Gastroesophageal sphincter (tissue), 4 donors: Measurements from ENCODE around the gene DIRAS1. TPM values are rescaled to one million over a fixed set of nuclear protein-coding genes. Genes with fewer than 3 reads are reported as not detected.

Experiments
- ATAC-seq: fragments of 150-250 bp; one replicate; pipeline ENCODE4 v1.9.1; 2016; ENCODE audit warnings: mild to moderate bottlenecking, moderate library complexity
- H3K27ac ChIP-seq, 4 donors: fragments of 200-600 bp; sonication (generic) in 3 of 4; 1 replicate in 3 of 4; 2 replicates in 1 of 4; pipeline ENCODE4 v1.5.1; 2016 to 2019
- H3K27me3 ChIP-seq: fragments of 200-600 bp; sonication (generic); one replicate; pipeline ENCODE4 v1.5.1; 2019
- H3K36me3 ChIP-seq, 2 donors: fragments of 200-600 bp; sonication (generic); one replicate each; pipeline ENCODE4 v1.5.1; 2019; ENCODE audit warnings: control low read depth in 1 of 2
- H3K4me1 ChIP-seq, 3 donors: fragments of 200-600 bp; sonication (generic); 1 replicate in 2 of 3; 2 replicates in 1 of 3; pipeline ENCODE4 v1.5.1; 2016 to 2019; ENCODE audit warnings: control low read depth in 2 of 3
- H3K4me3 ChIP-seq, 2 donors: fragments of 200-600 bp; sonication (generic); one replicate each; pipeline ENCODE4 v1.5.1; 2019; ENCODE audit warnings: mild to moderate bottlenecking in 1 of 2, moderate library complexity in 1 of 2
- H3K9me3 ChIP-seq, 3 donors: fragments of 200-600 bp; sonication (generic); one replicate each; pipeline ENCODE4 v1.5.1; 2017 to 2019; ENCODE audit warnings: control low read depth in 2 of 3
- EP300 ChIP-seq: sonication (generic); formaldehyde crosslinking; IDR thresholded peaks from one replicate; pipeline ENCODE4 v1.6.1; 2017; ENCODE audit warnings: antibody characterized with exemption, mild to moderate bottlenecking
- POLR2A ChIP-seq, 2 donors: fragments of 450-650 bp; IDR thresholded peaks; one replicate each; pipeline ENCODE4 v1.6.1; 2017; ENCODE audit warnings: antibody characterized with exemption in 2 of 2, mild to moderate bottlenecking in 2 of 2, moderate library complexity in 1 of 2
- POLR2AphosphoS5 ChIP-seq: sonication (generic); formaldehyde crosslinking; IDR thresholded peaks from one replicate; pipeline ENCODE4 v1.6.1; 2017; ENCODE audit warnings: antibody characterized with exemption
- WGBS, 2 donors: methylation state at CpG; one replicate each; pipeline ENCODE4 v1.1.5; 2018; ENCODE audit warnings: low coverage in 1 of 2; 5-methylcytosine and 5-hydroxymethylcytosine counted together
- total RNA-seq, 4 donors: library from RNA; depleted of rRNA; stranded (reverse); fragments of >200 nt; gene quantifications; one replicate each; pipeline ENCODE4 v1.1.0, GENCODE V29; 2016
- TF ChIP-seq, protein P1 (sequence below), 4 experiments: fragments of 200-600 bp in 2 of 4; fragments of 450-650 bp in 2 of 4; sonication (generic) in 1 of 4; IDR thresholded peaks; one replicate each; pipeline ENCODE4 v1.5.1; 2017 to 2019; ENCODE audit warnings: antibody characterized with exemption in 4 of 4, mild to moderate bottlenecking in 2 of 4, moderate library complexity in 2 of 4

The DIRAS1 gene
- total RNA-seq, 4 donors from 2014 or later, result 4.7 to 25.8 (median 11.7) TPM

- 84 to 87% methylated on average over 10 to 11 of the region's 17 CpGs for WGBS, 2 donors
- peaks cover 0 to 100% of the 10 kb centered on the region in 2 donors for H3K36me3 ChIP-seq
- no peaks in the 10 kb centered on the region for H3K4me1 ChIP-seq
- no peaks in the 10 kb centered on the region for H3K27me3 ChIP-seq
- H3K27ac ChIP-seq, result no peak overlapping the region
- TF ChIP-seq EP300, result no peak
- no peak for TF ChIP-seq POLR2AphosphoS5
- no peak for TF ChIP-seq POLR2A (IDR thresholded peaks at IDR 0.05)
- TF ChIP-seq, protein P1, sequence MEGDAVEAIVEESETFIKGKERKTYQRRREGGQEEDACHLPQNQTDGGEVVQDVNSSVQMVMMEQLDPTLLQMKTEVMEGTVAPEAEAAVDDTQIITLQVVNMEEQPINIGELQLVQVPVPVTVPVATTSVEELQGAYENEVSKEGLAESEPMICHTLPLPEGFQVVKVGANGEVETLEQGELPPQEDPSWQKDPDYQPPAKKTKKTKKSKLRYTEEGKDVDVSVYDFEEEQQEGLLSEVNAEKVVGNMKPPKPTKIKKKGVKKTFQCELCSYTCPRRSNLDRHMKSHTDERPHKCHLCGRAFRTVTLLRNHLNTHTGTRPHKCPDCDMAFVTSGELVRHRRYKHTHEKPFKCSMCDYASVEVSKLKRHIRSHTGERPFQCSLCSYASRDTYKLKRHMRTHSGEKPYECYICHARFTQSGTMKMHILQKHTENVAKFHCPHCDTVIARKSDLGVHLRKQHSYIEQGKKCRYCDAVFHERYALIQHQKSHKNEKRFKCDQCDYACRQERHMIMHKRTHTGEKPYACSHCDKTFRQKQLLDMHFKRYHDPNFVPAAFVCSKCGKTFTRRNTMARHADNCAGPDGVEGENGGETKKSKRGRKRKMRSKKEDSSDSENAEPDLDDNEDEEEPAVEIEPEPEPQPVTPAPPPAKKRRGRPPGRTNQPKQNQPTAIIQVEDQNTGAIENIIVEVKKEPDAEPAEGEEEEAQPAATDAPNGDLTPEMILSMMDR (IDR thresholded peaks at IDR 0.05), result no peak
- no peak for ATAC-seq
- no peak overlapping the region for H3K4me3 ChIP-seq
- no peaks in the 10 kb centered on the region for H3K9me3 ChIP-seq
Measured at GRCh38 chr19:2759362-2759761, 38.2 kb upstream of the DIRAS1 start.

DNA sequence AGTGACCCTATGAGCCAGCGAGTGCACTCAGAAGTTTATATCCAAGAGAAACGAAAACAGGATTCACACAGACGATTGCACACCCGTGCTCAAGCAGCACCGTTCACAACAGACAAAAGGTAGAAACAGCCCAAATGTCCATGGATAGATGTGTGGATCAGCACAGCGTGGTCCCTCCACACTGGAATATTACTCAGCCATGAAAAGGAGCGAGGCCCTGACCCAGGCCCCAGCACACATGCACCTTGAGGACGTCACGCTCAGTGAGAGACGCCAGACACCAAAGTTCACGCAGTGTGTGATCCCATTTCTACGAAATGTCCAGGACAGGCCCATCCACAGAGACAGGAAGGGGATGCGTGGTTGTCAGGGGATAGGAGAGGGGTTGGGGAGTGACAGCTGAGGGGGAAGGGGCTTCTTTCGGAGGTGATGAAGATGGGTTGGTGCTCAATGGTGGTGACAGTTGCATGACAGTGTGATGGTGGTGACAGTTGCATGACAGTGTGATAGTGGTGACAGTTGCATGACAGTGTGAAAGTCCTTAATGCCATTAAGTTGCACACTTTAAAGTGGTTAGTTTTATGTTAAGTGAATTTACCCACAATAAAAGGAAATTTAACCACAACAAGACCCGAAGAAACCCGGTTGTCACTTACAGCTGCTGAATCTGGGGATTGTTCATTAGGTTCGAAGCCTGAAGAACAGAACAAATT is 37.6 kb upstream of the DIRAS1 start:
- TF ChIP-seq, protein P1 (IDR thresholded peaks at IDR 0.05), result no peak
- Histone ChIP-seq H3K9me3 (no peaks in the 10 kb centered on the region), H3K27me3 (no peaks in the 10 kb centered on the region), H3K27ac (no peak overlapping the region), H3K4me3 (no peak overlapping the region), H3K4me1 (no peaks in the 10 kb centered on the region), H3K36me3 (peaks cover 0 to 100% of the 10 kb centered on the region in 2 donors)
- WGBS, 2 donors, result 87 to 93% methylated on average over 8 to 15 of the region's 17 CpGs
- no peak for ATAC-seq

- peaks cover 0 to 90% of the 10 kb centered on the region in 2 donors for H3K36me3 ChIP-seq
- no peaks in the 10 kb centered on the region for H3K9me3 ChIP-seq
- TF ChIP-seq, protein P1 (IDR thresholded peaks at IDR 0.05), result no peak
- no peak for TF ChIP-seq EP300
- TF ChIP-seq POLR2A (IDR thresholded peaks at IDR 0.05), result no peak
- TF ChIP-seq POLR2AphosphoS5, result no peak
- 88 to 98% methylated on average over 10 to 13 of the region's 48 CpGs for WGBS, 2 donors
- no peak overlapping the region for H3K27ac ChIP-seq
- no peak for ATAC-seq
- H3K4me3 ChIP-seq, result no peak overlapping the region
- H3K4me1 ChIP-seq, result no peaks in the 10 kb centered on the region
- no peaks in the 10 kb centered on the region for H3K27me3 ChIP-seq
Measured at GRCh38 chr19:2756921-2757881, 36.0 kb upstream of the DIRAS1 start.

- no peak for ATAC-seq
- Histone ChIP-seq H3K27me3 (no peaks in the 10 kb centered on the region), H3K36me3 (peaks cover 0 to 83% of the 10 kb centered on the region in 2 donors), H3K4me3 (no peak overlapping the region), H3K4me1 (no peaks in the 10 kb centered on the region), H3K9me3 (no peaks in the 10 kb centered on the region), H3K27ac (no peak overlapping the region)
- TF ChIP-seq, protein P1 (IDR thresholded peaks at IDR 0.05), result no peak
- TF ChIP-seq EP300, result no peak
- TF ChIP-seq POLR2A (IDR thresholded peaks at IDR 0.05), result no peak
- no peak for TF ChIP-seq POLR2AphosphoS5
- WGBS, 2 donors, result 67 to 79% methylated on average over 1 to 8 of the region's 8 CpGs
Measured at GRCh38 chr19:2756477-2756876, 35.3 kb upstream of the DIRAS1 start.
